BJ (cell line): ENCODE results near the gene PVR. TPM values are rescaled to one million over a fixed set of nuclear protein-coding genes. Genes with fewer than 3 reads are reported as not detected.
"Not testable (repeated sequence)": the region's sequence is repeated elsewhere in the genome, so short reads cannot be mapped to it uniquely, and the experiment has no call there.

ENCODE experiments used
- CTCF ChIA-PET: fragments of 350-600 bp; formaldehyde crosslinking; extraction: SDS; loops from one replicate; lab custom pipeline; 2021; ENCODE audit warnings: antibody characterized with exemption, inconsistent platforms; lab: Yijun Ruan, JAX
- POLR2A ChIA-PET: fragments of 300-600 bp; sonication (Branson Sonifier 250); formaldehyde crosslinking; extraction: SDS; loops from one replicate; lab custom pipeline; 2021; ENCODE audit warnings: antibody characterized with exemption; lab: Charles Lee
- DNase-seq: peaks from one replicate; pipeline ENCODE4 v3.0.0-alpha.2; 2011; ENCODE audit warnings: low read depth
- H3K27me3 ChIP-seq: 2 replicates; pipeline ENCODE4 v1.6.0; 2011; ENCODE audit warnings: low read length; ENCODE audit not compliant: control insufficient read depth, insufficient read depth
- H3K36me3 ChIP-seq: 2 replicates; pipeline ENCODE4 v1.5.1; 2011; ENCODE audit warnings: low read length; ENCODE audit not compliant: control insufficient read depth, insufficient read depth
- H3K4me3 ChIP-seq: 2 replicates; pipeline ENCODE4 v1.5.1; 2011; ENCODE audit warnings: low read depth, mild to moderate bottlenecking, control low read depth, low read length
- CTCF ChIP-seq: IDR thresholded peaks from 2 replicates; pipeline ENCODE4 v1.5.1; 2011; ENCODE audit warnings: low read depth, mild to moderate bottlenecking, control low read depth, inconsistent platforms, low read length, moderate library complexity; ENCODE audit not compliant: insufficient read depth
- polyA plus RNA-seq: library from polyadenylated mRNA; depleted of rRNA; stranded (reverse); fragments of >200 nt; gene quantifications from 2 replicates; pipeline ENCODE4 v1.2.3, GENCODE V29; 2011

PVR gene
- polyA plus RNA-seq, 1 experiment, result 129 TPM

- ChIA-PET POLR2A (no interaction called here), CTCF (interaction anchor here (1.0 to 2.8 kb wide), 5 partner anchors 10 to 52 kb away, joined by 3 to 8 read pairs (median 3); no protein-coding TSS in a partner anchor)
- Histone ChIP-seq H3K36me3 (no peaks in the 10 kb centered on the region), H3K27me3 (no peaks in the 10 kb centered on the region), H3K4me3 (no peak overlapping the region)
- TF ChIP-seq CTCF, result no peak
- no peak for DNase-seq
Measured at GRCh38 chr19:44623626-44624025, 20.1 kb upstream of the PVR start.

DNA sequence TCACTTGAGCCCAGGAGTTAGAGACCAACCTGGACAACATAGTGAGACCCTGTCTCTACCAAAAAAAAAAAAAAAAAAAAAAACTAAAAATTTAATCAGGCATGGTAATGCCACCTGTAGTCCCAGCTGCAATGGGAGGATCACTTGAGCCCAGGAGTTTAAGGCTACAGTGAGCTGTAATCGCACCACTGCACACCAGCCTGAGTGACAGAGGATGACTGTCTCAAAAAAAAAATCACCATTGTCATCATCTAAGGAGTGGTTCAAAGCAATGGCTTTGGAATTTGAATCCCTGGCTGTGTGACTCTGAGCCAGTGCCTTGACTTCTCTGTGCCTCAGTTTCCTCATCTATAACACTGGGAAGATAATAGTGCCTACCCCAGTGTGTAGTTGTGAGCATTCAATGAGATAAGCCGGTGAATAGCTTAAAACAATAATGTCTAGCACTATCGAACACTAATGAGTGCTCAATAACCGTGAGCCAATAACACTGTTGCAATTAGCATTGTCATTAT lies 18.8 kb upstream of the PVR start:
- Histone ChIP-seq H3K27me3 (no peaks in the 10 kb centered on the region), H3K36me3 (peaks cover 3% of the 10 kb centered on the region; the same call in 1 of the 2 replicates), H3K4me3 (no peak overlapping the region)
- POLR2A ChIA-PET, result no interaction called here
- CTCF ChIA-PET, result interaction anchor here (1.3 to 2.8 kb wide), 3 partner anchors 8 to 54 kb away, joined by 3 to 8 read pairs (median 4); no protein-coding TSS in a partner anchor
- no peak for TF ChIP-seq CTCF
- DNase-seq, result no peak

- CTCF ChIA-PET, result interaction anchor here (1.0 to 2.8 kb wide), 5 partner anchors 12 to 54 kb away, joined by 4 to 8 read pairs (median 6); no protein-coding TSS in a partner anchor
- POLR2A ChIA-PET, H3K27me3 ChIP-seq, DNase-seq, H3K4me3 ChIP-seq, H3K36me3 ChIP-seq: not testable (repeated sequence)
Measured at GRCh38 chr19:44625637-44626036, 18.1 kb upstream of the PVR start.

GRCh38 chr19:44626048-44626624 lies 17.6 kb upstream of the PVR start:
- CTCF ChIA-PET, result interaction anchor here (1.0 to 2.3 kb wide), 7 partner anchors 12 to 531 kb away, joined by 3 to 8 read pairs (median 4); no protein-coding TSS in a partner anchor
- TF ChIP-seq CTCF, result no peak
- no peak overlapping the region for H3K4me3 ChIP-seq
- peak; percentile 95 for DNase-seq
- no peaks in the 10 kb centered on the region for H3K27me3 ChIP-seq
- POLR2A ChIA-PET, result interaction anchor here (0.6 kb wide), 2 partner anchors 19 to 375 kb away, joined by 3 to 5 read pairs; partner anchors contain the start of gene RELB
- peaks cover 3% of the 10 kb centered on the region; the same call in 1 of the 2 replicates for H3K36me3 ChIP-seq

DNA sequence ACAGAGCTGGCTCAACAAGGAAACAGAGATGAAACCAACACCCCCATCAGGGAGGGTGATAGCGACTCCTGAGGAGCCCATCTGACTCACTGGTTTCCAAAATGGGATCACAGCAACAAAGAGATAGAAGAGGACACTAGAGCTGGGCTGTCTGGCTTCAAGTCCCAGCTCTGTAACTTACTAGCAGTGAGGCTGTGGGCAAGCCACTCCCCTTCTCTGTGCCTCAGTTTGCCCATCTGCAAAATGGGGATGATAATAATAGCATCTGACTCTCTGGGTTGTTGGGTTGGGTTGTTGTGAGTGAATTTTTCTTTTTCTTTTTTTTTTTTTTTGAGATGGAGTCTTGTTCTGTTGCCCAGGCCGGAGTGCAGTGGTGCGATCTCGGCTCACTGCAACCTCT lies 16.1 kb upstream of the PVR start:
- no peak for TF ChIP-seq CTCF
- DNase-seq, result no peak
- H3K4me3 ChIP-seq, result no peak overlapping the region
- ChIA-PET CTCF (interaction anchor here (1.0 to 2.3 kb wide), 3 partner anchors 8 to 39 kb away, joined by 3 to 8 read pairs (median 6); no protein-coding TSS in a partner anchor), POLR2A (no interaction called here)
- H3K27me3 ChIP-seq, result no peaks in the 10 kb centered on the region
- peaks cover 3% of the 10 kb centered on the region; the same call in 1 of the 2 replicates for H3K36me3 ChIP-seq
